ENCODE data around the gene ELANE.

DNA sequence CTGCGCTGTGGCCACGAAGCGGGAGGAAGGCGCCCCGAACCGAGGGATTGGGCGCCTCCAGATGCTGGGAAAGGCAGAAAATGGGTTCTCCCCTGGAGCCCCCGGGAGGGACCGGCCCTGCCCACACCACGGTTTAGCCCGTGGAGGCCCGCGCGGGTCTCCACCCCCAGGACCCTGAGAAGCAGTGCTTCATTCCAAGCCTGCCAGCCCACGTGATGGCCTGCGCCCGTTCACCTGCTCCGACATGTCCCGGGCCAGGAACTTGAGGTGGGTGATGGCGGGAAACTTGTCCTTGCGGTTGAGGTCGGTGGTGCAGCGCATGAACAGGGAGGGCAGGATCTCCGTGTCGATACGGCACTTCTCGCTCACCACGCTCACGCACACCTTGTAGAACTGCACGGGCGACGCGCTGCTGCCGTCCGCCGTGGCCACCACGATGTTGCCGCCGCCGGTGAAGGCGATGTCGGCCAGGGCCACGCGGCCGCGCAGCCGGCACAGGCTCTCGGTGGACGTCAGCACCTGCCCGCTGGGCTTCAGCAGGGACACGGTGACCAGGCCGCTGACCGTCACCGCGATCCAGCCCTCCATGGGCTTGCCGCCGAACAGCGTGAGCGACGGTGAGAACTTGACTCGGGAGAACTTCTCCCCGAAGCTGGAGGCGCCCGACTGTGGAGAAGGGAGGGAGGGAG is 33.6 kb downstream of the ELANE start:
- TF ChIP-seq, protein P1, sequence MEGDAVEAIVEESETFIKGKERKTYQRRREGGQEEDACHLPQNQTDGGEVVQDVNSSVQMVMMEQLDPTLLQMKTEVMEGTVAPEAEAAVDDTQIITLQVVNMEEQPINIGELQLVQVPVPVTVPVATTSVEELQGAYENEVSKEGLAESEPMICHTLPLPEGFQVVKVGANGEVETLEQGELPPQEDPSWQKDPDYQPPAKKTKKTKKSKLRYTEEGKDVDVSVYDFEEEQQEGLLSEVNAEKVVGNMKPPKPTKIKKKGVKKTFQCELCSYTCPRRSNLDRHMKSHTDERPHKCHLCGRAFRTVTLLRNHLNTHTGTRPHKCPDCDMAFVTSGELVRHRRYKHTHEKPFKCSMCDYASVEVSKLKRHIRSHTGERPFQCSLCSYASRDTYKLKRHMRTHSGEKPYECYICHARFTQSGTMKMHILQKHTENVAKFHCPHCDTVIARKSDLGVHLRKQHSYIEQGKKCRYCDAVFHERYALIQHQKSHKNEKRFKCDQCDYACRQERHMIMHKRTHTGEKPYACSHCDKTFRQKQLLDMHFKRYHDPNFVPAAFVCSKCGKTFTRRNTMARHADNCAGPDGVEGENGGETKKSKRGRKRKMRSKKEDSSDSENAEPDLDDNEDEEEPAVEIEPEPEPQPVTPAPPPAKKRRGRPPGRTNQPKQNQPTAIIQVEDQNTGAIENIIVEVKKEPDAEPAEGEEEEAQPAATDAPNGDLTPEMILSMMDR (IDR thresholded peaks at IDR 0.05; ENCODE audit: insufficient read depth, low read length): no peak
- TF ChIP-seq POLR2AphosphoS5 (IDR thresholded peaks at IDR 0.05; ENCODE audit: low read depth): no peak
- TF ChIP-seq, protein P2, sequence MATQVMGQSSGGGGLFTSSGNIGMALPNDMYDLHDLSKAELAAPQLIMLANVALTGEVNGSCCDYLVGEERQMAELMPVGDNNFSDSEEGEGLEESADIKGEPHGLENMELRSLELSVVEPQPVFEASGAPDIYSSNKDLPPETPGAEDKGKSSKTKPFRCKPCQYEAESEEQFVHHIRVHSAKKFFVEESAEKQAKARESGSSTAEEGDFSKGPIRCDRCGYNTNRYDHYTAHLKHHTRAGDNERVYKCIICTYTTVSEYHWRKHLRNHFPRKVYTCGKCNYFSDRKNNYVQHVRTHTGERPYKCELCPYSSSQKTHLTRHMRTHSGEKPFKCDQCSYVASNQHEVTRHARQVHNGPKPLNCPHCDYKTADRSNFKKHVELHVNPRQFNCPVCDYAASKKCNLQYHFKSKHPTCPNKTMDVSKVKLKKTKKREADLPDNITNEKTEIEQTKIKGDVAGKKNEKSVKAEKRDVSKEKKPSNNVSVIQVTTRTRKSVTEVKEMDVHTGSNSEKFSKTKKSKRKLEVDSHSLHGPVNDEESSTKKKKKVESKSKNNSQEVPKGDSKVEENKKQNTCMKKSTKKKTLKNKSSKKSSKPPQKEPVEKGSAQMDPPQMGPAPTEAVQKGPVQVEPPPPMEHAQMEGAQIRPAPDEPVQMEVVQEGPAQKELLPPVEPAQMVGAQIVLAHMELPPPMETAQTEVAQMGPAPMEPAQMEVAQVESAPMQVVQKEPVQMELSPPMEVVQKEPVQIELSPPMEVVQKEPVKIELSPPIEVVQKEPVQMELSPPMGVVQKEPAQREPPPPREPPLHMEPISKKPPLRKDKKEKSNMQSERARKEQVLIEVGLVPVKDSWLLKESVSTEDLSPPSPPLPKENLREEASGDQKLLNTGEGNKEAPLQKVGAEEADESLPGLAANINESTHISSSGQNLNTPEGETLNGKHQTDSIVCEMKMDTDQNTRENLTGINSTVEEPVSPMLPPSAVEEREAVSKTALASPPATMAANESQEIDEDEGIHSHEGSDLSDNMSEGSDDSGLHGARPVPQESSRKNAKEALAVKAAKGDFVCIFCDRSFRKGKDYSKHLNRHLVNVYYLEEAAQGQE (IDR thresholded peaks at IDR 0.05; ENCODE audit: insufficient replicate concordance, low read depth): no peak
- no peak for TF ChIP-seq GABPA (IDR thresholded peaks at IDR 0.05; ENCODE audit: low read depth)
- TF ChIP-seq SPI1 (IDR thresholded peaks at IDR 0.05; ENCODE audit: borderline replicate concordance, low read depth): no peak
